NCI-H526 treated with DMSO at 0.1 percent for 48 hours (cell line): ENCODE results near the gene IQSEC1.

ENCODE experiments used
- DNase-seq: peaks from one replicate; lab custom pipeline; 2025; lab: John Stamatoyannopoulos, UW

IQSEC1 gene

DNA sequence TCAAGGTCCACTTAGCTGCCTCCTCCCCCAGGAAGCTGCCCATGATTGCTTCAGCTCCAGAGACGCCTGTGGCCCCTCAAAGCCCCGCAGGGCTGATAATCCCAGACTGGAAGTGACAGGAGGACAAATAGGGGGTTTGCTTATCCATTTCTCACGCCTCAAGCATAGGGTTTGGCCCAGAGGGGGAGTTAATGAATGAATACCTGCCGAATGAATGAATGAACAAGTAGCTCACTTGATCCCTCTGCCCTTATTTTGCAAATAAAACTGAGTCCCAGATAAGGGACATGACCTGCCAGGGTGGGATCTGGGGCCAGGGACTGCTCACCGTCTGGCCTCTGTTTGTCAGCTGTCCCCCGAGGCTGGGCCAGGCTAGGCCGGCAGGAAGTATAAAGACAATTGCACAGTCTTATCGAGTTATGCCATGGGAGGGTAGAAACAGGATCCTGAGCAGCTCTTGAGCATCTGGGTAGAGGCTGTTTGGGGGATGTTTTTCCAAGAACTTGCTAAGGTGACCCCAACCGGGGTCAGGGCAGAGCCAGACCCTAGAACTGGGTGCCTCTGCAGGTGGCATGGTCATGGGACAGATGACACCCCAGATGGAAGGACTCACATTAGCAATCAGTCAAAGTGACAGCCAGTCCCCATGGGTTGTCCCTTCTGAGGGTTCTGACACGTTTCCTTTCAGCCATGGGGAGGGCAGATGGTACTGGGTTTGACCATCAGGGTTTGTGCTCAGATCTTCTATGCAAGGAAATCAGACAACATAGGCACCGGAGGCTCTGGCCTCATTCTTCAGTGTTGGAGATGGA, 45.0 kb downstream of the IQSEC1 start:
- DNase-seq = no peak

DNA sequence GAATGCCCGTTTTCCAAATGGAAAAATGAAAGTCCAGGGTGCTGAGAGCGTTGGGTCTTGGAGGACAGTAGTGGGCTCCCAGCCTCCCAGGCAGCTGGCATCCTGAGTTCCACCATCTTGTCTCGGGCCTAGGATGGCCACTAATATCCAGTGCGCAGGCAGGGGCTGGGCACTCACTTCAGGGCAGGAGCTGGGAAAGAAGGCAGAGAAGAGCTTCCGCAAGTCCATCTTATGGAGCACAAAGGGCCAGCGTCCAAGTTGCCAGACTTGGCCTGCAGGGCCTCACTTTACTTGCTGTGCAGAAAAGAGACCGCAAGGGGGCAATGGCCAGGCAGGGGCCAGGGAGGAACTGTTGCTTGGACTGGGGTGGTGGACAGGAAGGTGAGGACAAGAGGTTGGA, 46.1 kb downstream of the IQSEC1 start:
- DNase-seq = no peak

DNA sequence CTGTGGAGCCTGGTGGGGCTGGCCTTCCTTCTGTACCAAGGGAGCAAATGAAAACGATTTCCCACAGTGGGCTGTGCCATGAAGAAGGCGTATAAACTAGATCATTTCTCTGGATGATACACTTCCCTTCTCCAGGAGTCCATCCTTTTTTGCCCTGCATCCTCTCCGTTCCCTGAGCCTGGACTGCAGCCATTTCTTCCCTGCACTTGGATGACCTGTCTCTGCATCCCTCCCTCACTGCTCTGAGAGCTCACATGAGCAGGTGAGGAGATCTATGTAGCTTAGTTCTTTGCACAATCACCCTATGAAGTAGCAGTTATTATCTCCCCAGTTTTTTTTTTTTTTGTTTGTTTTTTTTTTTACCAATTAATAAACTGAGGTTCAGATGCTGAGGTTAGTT, 46.7 kb downstream of the IQSEC1 start:
- no peak for DNase-seq

DNA sequence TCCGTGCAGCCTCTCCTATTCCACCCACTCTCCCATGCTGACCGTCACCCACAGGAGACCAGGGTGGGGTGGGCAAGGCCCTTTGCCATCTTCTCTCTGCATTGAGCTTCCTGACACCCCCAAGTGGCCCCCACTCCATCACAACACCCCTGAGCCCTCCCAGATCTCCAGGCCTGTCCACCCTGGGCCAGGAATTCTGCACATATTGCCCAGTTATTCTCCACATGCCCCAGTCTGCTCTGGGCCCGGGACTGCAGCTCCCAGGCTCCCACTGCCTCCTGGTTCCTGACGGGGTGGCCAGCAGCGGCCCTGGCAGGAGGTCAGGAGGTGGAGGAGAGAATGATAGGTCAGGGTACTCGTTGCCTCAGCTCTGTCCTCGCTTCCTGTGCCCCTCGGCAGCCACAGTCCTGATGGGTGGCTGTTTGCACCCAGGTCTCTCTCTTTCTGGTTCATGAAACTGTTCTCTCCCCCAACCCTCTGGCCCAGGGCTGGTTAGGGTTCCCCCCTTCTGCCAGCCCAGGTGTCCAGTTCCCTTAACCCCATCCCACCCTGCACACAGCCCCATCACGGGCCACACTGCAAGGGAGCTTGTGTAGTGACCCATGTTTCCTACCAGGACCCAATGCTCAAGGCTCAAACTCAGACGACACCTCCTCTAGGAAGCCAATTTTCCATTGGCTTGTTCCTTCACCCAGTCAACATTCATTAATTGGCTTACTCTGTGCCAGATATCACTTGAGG, 47.3 kb downstream of the IQSEC1 start:
- DNase-seq = no peak

DNA sequence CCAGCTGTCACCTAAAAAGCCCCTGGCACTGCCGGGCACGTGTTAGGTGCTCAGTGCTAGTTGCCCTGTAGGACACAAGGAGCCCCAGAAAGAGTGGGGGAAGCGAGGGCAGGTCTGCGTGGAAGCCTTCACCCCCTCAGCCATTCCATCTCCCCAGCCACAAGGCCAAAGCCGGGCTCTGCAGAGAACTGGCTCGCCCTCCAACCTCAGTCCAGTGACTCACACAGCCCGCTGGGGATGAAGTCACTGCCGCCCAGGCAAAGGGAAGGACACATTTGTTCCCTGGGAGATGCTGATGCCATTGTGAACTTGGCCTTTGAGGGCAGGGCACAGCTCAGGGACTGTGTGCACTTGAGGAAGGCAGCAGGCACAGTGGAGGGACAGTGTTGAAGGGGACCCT, 48.1 kb downstream of the IQSEC1 start:
- no peak for DNase-seq

DNA sequence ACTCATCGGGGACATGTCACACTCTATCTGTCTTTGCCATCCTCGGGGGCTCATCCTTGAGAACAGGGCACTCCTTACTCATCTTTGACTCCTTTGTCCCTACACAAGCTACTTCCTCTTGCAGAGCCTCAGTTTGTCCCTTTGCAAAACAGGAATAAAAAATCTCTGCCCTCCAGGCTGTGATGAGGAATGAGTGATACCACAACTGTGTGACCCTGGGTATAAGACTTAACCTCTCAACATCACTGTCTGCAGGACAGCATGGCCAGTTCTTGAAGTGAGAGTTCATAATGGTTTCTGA, 48.5 kb downstream of the IQSEC1 start:
- DNase-seq = no peak

DNA sequence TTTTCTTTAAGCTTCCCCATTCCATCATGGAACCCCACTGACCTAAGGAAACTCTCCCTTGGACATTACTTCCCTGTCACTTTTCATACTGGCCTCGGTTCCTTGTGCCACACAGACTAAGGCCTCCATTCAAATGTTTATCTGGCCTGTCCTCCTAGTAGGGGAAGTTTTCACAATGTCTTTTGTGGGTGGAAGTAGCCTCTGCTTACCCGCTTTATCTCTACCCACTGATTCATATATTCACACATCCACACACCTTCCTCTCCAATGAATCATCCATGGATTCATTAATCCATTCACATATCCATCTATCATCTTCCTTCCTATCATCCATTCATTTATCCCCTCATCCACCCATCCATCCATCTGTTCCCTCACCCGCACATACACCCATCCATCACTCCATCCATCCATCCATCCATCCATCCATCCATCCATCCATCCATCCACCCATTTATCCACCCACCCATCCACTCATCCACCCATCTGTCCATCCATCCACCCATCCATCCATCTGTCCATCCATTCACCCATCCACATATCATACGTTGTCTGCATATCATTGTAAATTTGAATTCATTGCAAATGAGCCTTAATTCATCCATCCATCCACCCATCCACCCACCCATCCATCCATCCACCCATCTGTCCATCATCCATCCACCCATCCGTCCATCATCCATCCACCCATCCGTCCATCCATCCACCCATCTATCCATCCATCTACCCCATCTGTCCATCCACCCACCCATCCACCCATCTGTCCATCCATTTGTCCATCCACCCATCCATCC, 49.1 kb downstream of the IQSEC1 start:
- no peak for DNase-seq

DNA sequence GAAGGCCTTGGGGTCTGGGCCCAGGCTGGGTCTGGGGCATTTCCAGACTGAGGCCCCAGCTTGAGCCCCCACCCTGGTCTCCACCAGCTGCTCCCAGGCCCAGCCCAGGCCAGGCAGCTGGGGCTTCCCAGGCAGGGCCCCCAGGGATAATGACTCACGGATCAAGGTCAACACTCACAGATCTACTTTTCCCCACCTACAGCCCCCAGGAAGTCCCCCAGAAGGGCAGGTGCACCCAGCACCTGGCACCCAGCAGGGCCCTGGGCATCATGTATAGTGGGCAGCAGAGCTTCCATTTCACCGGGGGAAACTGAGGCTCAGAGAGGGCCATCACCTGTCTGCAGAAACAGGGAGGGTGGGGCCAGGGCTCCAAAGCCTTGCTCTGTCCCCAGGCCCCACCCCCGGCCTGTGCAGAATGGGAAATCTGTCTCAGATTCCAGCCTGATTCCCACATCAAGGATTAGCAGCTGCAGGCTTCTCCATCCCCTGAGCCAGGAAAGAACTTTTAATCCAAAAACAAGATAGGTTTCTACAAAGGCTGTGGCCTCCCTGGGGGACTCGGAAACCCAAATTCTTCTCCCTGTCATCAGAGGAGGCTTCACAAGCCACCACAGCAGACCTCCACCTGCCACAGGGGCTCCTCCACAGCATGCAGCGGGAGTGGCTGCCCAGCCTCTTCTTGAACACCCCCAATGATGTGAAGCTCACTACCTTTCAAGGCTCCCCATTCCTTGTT, 49.8 kb downstream of the IQSEC1 start:
- DNase-seq = no peak

DNA sequence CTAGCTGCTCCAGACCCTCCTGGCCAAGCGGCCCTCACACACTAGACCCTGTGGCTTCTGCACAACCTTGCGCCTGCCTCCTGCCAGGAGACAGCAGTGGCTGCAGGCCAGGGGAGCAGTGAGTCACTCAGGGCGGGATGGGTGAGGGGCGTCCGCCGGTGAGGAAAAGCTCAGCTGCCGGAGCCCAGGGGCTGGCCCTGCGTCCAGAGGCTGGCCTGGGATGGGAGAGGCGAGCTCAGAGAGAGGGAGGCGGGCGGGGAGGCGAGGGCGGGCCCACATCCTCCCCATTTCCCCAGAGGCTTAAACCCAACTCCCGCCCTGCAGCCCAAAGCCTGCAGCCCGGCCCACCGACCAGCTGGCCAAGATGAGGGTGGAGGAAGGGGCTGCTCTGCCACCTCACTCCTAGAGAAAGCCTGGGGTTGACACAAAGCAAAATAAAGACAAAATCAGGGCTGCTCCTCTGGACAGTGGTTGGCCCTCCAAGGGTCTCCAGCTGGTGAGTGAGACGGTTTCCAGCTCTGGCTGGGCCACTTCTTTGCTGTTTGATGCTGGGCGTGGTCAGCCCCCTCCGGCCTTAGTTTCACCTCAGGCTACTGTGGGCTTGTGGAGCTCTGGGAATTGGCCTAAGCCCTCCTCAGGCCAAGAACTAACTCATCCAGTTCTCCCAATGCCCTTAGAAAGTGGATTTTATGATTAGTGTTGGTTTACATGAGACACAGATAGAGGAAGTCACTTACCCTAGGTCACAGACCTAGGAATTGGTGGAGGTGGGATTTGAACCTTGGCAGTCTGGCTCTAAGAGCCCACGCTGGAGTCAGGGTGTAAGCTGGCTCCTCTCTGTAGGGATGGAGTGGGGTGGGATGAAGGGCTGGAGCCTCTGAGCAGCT, 50.6 kb downstream of the IQSEC1 start:
- DNase-seq = no peak

DNA sequence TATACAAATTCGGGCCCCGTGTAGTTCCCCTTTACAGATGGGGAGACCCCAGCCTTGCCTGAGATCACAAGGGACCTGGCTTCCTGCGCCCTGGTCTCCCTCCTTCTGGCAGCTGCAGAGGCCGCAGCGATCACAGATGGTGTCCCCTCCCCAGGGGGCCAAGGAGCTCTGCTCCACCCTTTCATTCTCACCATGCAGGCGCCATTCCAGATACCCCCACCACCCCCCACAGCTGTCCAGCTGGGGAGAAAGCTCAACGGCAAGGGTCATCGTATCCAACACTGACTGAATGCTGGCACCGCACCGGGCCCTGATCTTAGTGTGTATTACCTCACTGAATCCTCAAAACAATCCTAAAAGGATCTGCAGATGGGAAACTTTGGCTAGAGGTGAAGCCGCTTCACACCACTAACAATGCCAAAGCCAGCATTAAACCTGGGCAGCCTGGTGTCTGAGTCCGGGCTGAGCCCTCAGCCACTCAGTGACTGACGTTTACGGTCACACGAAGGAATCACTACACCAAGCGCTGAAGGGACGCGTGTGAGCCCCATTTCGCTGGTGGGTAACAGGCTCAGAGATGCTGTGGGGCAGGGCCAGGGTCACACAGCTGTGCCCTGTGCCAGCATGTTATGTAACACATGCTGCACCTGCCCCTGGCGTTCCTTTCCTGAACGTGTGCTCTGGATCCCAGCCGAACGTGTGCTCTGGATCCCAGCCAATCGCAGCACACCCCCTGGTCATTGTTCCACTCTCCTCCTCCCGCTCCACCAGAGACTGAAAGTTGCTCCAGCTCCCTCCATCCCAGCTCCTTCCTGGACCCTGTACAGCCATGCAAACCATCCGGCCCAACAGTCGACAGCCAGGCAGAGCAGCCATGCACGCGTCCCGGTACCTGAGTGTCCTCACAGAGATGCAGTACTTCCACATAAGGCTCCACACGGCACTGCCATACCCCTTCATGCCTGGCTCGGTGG, 51.8 kb downstream of the IQSEC1 start:
- DNase-seq = no peak

DNA sequence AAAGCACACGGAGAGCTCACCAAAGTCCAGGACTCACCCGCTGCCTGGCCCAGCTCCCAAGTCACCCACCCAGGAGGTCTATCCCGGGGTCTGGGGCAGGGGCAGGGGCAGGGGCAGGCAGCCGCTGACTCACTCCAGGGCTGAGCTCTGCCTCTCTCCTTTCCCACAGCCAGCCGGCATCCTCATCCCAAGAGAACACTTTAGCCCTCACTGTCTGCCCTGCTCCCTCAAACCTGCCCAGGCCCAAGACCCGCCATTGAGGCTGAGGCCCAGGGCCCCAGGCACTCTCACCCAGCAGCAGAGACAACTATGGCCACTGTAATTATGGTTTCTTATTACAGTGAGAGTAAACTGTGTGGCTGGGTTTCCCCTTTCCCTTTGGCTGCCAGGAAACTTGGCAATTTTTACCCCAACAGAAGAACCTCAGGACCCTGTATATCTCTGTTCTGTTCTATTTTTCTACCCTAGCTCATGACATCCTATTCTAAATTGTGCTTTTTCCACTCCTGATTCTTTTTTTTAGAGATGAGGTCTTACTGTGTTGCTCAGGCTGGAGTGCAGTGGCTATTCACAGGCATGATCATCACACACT, 53.0 kb downstream of the IQSEC1 start:
- DNase-seq = no peak

DNA sequence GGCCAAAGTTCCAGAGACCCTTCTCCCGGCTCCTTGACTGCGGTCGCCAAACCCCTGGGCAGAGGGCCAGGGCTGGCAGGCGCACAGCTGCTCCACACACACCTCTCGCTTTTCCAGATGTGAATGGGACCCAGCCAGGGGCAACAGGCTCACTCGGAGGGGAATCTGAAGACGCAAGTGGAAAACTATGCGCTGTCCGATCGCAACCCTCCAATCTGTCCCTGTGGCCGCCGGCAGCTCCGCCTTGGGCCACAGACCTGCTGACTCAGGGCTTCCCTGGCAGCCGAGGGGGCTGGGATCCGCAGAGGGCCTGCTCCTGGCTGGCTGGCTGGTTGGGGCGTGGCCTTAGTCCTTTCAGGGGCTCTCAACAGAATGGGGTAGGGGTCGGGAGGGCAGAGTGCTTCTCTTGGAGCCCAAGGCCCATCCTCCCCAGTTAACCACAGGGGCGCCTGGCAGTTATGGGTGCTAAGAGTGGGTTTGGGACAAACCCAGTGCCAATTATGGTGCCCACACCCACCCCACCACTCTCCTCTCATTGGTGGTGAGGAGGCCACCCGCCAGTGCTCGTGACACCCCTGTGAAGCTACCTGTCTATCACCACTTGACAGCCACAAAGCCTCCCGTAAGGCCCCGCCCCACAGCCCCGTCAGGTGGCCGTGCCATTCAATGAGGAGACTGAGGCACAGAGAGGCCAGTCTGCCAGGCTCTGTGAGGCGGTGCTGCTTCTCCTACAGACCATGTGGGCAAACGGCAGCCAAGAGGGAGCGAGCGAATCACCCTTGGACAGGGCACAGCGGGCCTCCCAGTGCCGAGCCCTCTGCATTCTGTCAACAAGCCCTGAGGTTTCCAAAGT, 53.8 kb downstream of the IQSEC1 start:
- no peak for DNase-seq

DNA sequence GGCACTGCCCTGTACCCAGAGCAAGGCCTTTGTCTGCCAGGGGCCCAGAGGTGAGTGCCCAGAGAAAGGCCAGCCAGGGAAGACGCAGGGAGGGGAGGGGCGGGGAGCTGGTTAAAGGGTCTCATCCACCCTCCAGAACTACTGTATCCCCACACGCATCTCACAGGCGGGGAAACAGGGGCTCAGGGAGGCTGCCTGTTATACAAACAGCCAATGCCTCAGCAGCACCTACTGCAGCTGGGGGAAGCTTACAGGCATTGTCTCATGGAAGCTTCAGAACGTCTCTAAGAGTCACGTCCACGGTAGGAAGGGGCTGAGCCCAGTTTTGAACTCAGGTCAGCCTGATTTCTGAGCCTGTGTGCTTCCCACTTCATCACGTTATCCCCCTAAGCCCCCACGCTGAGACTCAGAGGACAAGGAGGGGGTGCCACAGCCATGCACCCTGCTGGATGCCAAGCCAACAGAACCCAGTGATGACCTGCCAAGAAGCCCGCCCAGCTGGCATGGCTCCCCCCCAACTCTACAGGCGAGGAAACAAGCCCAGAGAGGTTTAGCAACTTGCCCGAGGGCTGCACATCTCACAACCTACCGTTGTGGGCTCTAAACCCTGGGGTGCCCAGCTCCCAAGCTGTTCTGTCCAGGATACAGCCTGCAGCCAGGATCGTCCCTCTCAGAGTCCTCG, 54.5 kb downstream of the IQSEC1 start:
- DNase-seq = no peak

DNA sequence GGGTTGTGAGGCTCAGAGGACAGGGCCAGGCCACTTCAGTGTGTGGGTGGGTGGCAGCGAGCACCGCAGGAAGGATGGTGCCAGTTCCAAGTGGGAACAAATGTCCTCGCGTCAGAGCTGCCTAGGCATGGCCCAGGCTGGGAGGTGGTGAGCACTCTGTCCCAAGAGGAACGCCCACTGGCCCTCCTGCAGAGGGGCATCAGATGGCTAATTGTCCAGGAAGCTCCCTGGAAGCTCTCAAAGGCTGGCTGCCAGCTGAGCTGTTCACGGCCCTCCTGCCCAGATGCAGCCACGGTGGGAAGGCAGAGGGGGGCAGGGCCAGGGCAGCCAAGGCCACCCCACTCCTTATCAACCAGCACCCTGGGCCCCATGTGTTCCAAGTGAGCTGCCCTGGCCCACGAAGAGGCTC, 55.2 kb downstream of the IQSEC1 start:
- DNase-seq = no peak

DNA sequence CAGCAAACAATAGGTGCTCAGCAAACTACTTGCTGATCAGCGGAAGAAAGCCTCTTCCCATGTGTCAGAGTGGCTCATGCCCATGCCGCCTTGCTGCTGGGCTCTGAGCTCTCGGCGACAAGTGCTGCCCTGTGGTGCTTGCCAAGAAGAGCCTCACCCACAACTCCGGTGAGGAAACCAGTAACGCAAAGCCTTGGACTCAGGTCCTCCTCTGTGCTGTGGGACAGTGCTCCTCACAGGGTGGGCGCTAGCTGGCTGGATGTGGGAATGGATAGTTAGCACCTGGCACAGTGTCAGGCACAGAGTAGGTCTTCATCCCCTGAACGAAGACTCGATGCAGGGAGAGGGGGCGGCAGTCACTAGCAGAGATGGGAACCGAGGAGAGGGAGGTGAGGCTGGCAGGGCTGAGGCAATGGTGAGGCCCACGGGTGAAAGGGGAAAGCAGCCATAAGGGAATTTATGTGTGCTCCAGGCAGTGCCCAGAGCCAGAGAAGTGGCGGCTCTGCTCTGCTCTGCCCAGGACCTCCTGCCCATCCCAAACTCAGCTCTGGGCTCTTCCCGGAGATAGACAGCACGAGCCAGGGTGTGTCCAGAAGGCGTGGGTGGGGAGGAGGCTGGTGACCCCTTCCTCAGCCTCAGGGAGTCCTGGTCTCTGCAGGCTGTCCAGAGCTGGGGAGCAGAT, 55.7 kb downstream of the IQSEC1 start:
- no peak for DNase-seq

DNA sequence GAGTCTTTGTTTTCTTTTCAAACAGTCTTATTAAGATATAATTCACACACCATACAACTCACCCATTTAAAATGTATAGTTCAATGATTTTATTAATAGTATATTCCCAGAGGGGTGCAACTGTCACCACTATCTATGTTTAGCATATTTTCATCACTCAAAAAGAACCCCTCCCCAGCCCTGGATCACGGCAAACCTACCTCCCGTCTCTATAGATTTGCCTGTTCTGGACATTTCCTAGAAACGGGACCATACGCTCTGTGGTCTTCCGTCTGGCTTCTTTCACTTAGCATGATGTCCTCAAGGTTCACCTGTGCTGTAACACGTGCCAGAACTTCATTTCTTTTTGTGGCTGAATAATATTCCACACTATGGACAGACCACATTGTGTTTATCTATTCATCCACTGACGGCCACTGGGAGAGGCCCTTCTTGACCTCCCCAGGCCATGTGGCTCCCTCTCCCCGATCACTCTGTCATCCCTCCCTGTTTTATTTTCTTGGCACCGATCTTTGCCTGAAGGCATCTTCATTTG, 56.4 kb downstream of the IQSEC1 start:
- DNase-seq = no peak

DNA sequence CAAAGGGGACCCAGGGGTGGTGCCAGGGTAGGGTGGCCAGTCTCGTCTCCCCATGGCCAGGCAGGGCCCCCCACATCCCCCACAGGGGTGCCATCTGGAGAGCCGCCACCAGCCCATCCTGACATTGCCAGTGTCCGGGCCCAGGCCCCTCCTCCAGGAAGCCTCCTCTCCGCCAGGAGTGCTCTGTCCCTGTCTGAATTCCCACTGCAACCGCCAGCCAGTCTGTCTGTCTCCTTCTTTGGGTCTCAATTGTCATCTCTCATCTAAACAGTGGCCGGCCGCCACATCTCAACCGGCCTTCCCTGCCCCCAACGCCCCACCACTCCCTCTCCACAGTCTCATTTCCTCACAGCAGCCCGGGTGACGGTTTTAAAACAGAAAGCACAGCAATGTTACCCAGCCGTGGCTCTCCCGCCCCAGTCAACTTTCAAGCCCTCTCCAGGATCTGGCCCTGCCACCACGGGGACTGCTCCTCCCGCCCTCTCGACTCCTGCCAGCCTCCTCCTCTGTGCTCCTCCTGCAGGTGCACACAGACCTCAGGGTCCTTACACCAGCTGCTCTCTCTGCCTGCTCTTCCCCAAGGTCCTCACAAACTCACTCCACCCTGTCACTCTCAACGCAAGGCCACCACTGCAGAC, 57.0 kb downstream of the IQSEC1 start:
- DNase-seq = no peak
